ENCODE results near the gene MTREX.

GRCh38 chr5:55432549-55432948, 124.8 kb downstream of the MTREX start:
- TF ChIP-seq, protein P1, sequence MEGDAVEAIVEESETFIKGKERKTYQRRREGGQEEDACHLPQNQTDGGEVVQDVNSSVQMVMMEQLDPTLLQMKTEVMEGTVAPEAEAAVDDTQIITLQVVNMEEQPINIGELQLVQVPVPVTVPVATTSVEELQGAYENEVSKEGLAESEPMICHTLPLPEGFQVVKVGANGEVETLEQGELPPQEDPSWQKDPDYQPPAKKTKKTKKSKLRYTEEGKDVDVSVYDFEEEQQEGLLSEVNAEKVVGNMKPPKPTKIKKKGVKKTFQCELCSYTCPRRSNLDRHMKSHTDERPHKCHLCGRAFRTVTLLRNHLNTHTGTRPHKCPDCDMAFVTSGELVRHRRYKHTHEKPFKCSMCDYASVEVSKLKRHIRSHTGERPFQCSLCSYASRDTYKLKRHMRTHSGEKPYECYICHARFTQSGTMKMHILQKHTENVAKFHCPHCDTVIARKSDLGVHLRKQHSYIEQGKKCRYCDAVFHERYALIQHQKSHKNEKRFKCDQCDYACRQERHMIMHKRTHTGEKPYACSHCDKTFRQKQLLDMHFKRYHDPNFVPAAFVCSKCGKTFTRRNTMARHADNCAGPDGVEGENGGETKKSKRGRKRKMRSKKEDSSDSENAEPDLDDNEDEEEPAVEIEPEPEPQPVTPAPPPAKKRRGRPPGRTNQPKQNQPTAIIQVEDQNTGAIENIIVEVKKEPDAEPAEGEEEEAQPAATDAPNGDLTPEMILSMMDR (IDR thresholded peaks at IDR 0.05), result no peak
- TF ChIP-seq EZH2 (IDR thresholded peaks at IDR 0.05; ENCODE audit: borderline replicate concordance, insufficient read depth, low read depth, low read length, poor library complexity, severe bottlenecking), result no peak

Data from B cell (primary cell).